Spleen (tissue), 7 donors: ENCODE measurements around the gene ACP5.
A peak's percentile ranks its signal among the peaks of the same experiment; 100 is the strongest.

Experiments used
- CTCF ChIP-seq, 11 experiments: fragments of 200-600 bp in 7 of 11; fragments of 450-650 bp in 4 of 11; sonication (generic) in 4 of 11; IDR thresholded peaks in 8 of 11; conservative IDR thresholded peaks in 3 of 11; 1 replicate in 7 of 11; 2 replicates in 4 of 11; pipeline versions ENCODE4 v1.4.0 to v1.8.0; 2016 to 2021; ENCODE audit warnings: antibody characterized with exemption in 11 of 11, inconsistent platforms in 4 of 11, mild to moderate bottlenecking in 1 of 11
- POLR2AphosphoS5 ChIP-seq, 3 donors: sonication (generic); formaldehyde crosslinking; IDR thresholded peaks; one replicate each; pipeline ENCODE4 v1.5.1; 2017; ENCODE audit warnings: antibody characterized with exemption in 3 of 3
- donor health status: DM: no; HTN: no; CAD: no; lungs with moderate emphysema.
- donor health status: DM: no; HTN: no; CAD: no.
- donor health status: DM: no; HTN: no; CAD: no.

DNA sequence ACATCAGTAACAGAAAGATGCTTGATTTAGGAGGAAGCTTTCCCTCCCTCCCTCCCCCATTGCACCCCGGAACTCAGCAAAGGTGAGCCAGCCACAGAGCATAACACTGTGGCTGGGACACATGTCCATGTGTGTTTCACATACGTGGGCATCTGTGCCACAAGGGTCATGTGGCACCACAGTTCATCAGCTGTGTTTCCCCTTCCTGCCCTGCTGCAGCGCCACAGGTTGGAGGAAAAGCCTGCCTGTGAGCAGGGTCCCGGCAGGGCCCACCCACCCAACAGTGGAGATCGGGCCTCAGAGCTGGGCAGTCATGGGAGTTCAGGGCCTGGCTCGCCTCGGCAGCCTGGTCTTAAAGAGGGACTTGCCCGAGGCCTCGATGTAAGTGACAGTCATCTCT is 2.8 kb downstream of the ACP5 start:
- TF ChIP-seq CTCF (IDR thresholded peaks at IDR 0.05 in 8 of 11, conservative IDR thresholded peaks at IDR 0.05 in 3 of 11): no peak
- TF ChIP-seq POLR2AphosphoS5 (IDR thresholded peaks at IDR 0.05): peak; percentile 16 to 57 (median 43)
